ENCODE results near the gene REV3L. TPM values are rescaled to one million over a fixed set of nuclear protein-coding genes. Genes with fewer than 3 reads are reported as not detected.
A peak's percentile ranks its signal among the peaks of the same experiment; 100 is the strongest.
"Not testable (repeated sequence)": the region's sequence is repeated elsewhere in the genome, so short reads cannot be mapped to it uniquely, and the experiment has no call there.

Gene REV3L
- total RNA-seq, 3 donors from 2014 or later (not counting 1 experiment from before 2014, with no cell fraction given), result 18.1 to 25.5 (median 22.7) TPM

DNA sequence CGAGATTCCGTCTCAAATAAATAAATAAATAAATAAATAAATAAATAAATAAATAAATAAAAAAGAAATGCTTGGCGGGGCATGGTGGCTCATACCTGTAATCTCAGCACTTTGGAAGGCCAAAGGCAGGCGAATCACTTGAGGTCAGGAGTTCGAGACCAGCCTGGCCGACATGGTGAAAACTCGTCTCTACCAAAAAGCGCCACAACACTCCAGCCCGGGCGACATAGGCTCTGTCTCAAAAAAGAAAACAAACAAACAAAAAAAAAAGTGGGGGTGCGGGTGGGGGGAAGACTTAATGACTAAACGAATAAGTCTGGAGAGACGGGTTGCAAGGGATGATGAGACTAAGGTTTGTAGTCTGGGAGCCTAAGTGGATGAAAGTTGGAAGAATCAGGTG lies 225.0 kb downstream of the REV3L start:
- Mint-ChIP-seq H3K36me3 (no peaks in the 10 kb centered on the region), H3K27me3 (ENCODE audit: low read depth in 2 of 2) (peaks cover 11 to 16% of the 10 kb centered on the region in 2 donors), H3K4me3 (no peak overlapping the region), H3K4me1 (peaks cover 9 to 20% of the 10 kb centered on the region in 2 donors), H3K9me3 (no peaks in the 10 kb centered on the region), H3K27ac (peak overlapping the region in 1 of 2 donors; percentile 86)
- TF ChIP-seq, protein P1, sequence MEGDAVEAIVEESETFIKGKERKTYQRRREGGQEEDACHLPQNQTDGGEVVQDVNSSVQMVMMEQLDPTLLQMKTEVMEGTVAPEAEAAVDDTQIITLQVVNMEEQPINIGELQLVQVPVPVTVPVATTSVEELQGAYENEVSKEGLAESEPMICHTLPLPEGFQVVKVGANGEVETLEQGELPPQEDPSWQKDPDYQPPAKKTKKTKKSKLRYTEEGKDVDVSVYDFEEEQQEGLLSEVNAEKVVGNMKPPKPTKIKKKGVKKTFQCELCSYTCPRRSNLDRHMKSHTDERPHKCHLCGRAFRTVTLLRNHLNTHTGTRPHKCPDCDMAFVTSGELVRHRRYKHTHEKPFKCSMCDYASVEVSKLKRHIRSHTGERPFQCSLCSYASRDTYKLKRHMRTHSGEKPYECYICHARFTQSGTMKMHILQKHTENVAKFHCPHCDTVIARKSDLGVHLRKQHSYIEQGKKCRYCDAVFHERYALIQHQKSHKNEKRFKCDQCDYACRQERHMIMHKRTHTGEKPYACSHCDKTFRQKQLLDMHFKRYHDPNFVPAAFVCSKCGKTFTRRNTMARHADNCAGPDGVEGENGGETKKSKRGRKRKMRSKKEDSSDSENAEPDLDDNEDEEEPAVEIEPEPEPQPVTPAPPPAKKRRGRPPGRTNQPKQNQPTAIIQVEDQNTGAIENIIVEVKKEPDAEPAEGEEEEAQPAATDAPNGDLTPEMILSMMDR (IDR thresholded peaks at IDR 0.05), result no peak
- Histone ChIP-seq H3K27me3 (ENCODE audit: control insufficient read depth, insufficient read depth, low read length) (no peaks in the 10 kb centered on the region), H3K4me3 (ENCODE audit: low read length) (no peak overlapping the region), H3K36me3 (ENCODE audit: control insufficient read depth, insufficient read depth, low read length) (peaks cover 3% of the 10 kb centered on the region), H3K4me1 (ENCODE audit: control insufficient read depth, insufficient read depth, low read length) (peaks cover 17% of the 10 kb centered on the region), H3K27ac (ENCODE audit: low read length) (no peak overlapping the region), H3K9me3 (ENCODE audit: control insufficient read depth, insufficient read depth, low read length) (no peaks in the 10 kb centered on the region)
- ATAC-seq (no peak), DNase-seq (no peak)
- intact Hi-C loops (cut with micrococcal nuclease), result loop anchor here (2.0 to 10.0 kb wide), 3 partner anchors 349 to 615 kb away; partner anchors contain the start of gene FYN
- 95% methylated on average over 11 of the region's 13 CpGs for WGBS (ENCODE audit: insufficient coverage)

DNA sequence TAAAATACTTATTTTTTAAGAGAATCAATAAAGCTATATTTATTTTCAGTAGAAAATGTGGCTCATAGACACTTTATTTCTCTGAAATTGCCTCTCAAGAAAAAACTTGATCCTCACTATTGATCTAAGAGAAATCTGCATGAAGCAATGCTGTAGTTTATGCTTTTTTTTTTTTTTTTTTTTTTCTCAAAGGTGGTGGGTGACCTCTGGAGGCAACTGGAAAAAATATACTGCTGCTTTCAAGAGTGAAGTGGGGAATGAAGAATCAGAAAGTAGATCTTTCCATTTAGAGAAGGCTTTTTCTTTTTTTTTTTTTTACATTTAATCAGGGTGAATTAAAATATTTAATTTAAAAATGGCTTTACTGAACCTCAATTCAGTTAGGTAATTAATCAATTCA lies 226.4 kb downstream of the REV3L start:
- Histone ChIP-seq H3K4me3 (ENCODE audit: low read length) (no peak overlapping the region), H3K27ac (ENCODE audit: low read length) (no peak overlapping the region), H3K9me3 (ENCODE audit: control insufficient read depth, insufficient read depth, low read length) (no peaks in the 10 kb centered on the region), H3K36me3 (ENCODE audit: control insufficient read depth, insufficient read depth, low read length) (no peaks in the 10 kb centered on the region), H3K4me1 (ENCODE audit: control insufficient read depth, insufficient read depth, low read length) (peaks cover 17% of the 10 kb centered on the region), H3K27me3 (ENCODE audit: control insufficient read depth, insufficient read depth, low read length) (no peaks in the 10 kb centered on the region)
- peaks cover 13 to 16% of the 10 kb centered on the region in 2 donors for H3K27me3 Mint-ChIP-seq (ENCODE audit: low read depth in 2 of 2)
- no peaks in the 10 kb centered on the region for H3K36me3 Mint-ChIP-seq
- no peak overlapping the region for H3K4me3 Mint-ChIP-seq
- no peak for ATAC-seq
- no peaks in the 10 kb centered on the region for H3K9me3 Mint-ChIP-seq
- intact Hi-C loops (cut with micrococcal nuclease), result loop anchor here (10.0 kb wide), 1 partner anchor 388 kb away; no protein-coding TSS in a partner anchor
- DNase-seq, result no peak
- TF ChIP-seq, protein P1 (IDR thresholded peaks at IDR 0.05), result no peak
- no peak overlapping the region for H3K27ac Mint-ChIP-seq
- peaks cover 9 to 20% of the 10 kb centered on the region in 2 donors for H3K4me1 Mint-ChIP-seq

DNA sequence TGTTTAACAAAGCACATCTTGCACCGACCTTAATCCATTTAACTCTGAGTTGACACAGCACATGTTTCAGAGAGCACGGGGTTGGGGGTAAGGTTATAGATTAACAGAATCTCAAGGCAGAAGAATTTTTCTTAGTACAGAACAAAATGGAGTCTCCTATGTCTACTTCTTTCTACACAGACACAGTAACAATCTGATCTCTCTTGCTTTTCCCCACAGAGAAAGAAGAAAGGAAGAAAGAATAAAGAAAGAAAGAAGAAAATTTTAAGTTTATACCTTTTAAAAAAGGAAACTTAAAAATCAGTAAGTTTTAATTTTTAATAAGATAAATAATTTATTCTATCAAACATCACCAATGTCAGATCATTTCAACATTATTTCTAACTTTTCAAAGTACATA lies 227.2 kb downstream of the REV3L start:
- Mint-ChIP-seq H3K27me3 (ENCODE audit: low read depth in 2 of 2) (peaks cover 13 to 16% of the 10 kb centered on the region in 2 donors), H3K4me1 (peaks cover 9 to 16% of the 10 kb centered on the region in 2 donors)
- ATAC-seq; H3K27me3 ChIP-seq (ENCODE audit: control insufficient read depth, insufficient read depth, low read length); H3K36me3 ChIP-seq (ENCODE audit: control insufficient read depth, insufficient read depth, low read length); H3K36me3 Mint-ChIP-seq; H3K27ac Mint-ChIP-seq; H3K9me3 Mint-ChIP-seq; H3K4me3 Mint-ChIP-seq; H3K9me3 ChIP-seq (ENCODE audit: control insufficient read depth, insufficient read depth, low read length); H3K4me3 ChIP-seq (ENCODE audit: low read length); DNase-seq; H3K27ac ChIP-seq (ENCODE audit: low read length): not testable (repeated sequence)
- intact Hi-C loops (cut with micrococcal nuclease), result loop anchor here (10.0 kb wide), 1 partner anchor 389 kb away; no protein-coding TSS in a partner anchor
- H3K4me1 ChIP-seq (ENCODE audit: control insufficient read depth, insufficient read depth, low read length), result peaks cover 17% of the 10 kb centered on the region
- no CpG with 5 or more reads among the region's 2 CpGs for WGBS (ENCODE audit: insufficient coverage)

DNA sequence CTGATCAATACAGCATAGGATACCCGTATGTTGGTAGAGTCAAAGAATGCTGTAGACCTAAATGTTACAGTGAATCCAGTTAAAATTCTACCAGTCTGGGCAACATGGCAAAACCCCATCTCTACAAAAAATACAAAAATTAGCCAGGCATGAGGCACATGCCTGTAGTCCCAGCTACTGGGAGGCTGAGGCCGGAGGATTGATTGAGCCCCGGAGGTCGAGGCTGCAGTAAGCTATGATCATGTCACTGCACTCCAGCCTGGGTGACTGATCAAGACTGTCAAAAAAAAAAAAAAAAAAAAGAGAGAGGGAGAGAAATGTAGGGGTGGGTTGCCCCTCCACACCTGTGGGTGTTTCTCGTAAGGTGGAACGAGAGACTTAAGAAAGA lies 228.2 kb downstream of the REV3L start:
- Histone ChIP-seq H3K4me3 (ENCODE audit: low read length) (no peak overlapping the region), H3K27me3 (ENCODE audit: control insufficient read depth, insufficient read depth, low read length) (no peaks in the 10 kb centered on the region), H3K9me3 (ENCODE audit: control insufficient read depth, insufficient read depth, low read length) (no peaks in the 10 kb centered on the region), H3K4me1 (ENCODE audit: control insufficient read depth, insufficient read depth, low read length) (peaks cover 7% of the 10 kb centered on the region), H3K27ac (ENCODE audit: low read length) (no peak overlapping the region), H3K36me3 (ENCODE audit: control insufficient read depth, insufficient read depth, low read length) (no peaks in the 10 kb centered on the region)
- 91% methylated on average over 5 of the region's 6 CpGs for WGBS (ENCODE audit: insufficient coverage)
- DNase-seq, result no peak
- no peak overlapping the region for H3K27ac Mint-ChIP-seq
- no peaks in the 10 kb centered on the region for H3K9me3 Mint-ChIP-seq
- TF ChIP-seq, protein P1 (IDR thresholded peaks at IDR 0.05), result no peak
- no peaks in the 10 kb centered on the region for H3K36me3 Mint-ChIP-seq
- H3K4me1 Mint-ChIP-seq, result peaks cover 9% of the 10 kb centered on the region in 2 donors
- H3K27me3 Mint-ChIP-seq (ENCODE audit: low read depth in 2 of 2), result peaks cover 13 to 16% of the 10 kb centered on the region in 2 donors
- H3K4me3 Mint-ChIP-seq, result no peak overlapping the region
- no peak for ATAC-seq
- intact Hi-C loops (cut with micrococcal nuclease), result loop anchor here (10.0 kb wide), 1 partner anchor 390 kb away; no protein-coding TSS in a partner anchor

Data from natural killer cell (primary cell).